Thyroid gland (tissue), 4 donors: ENCODE measurements around the gene KIF21A.

Source experiments
- CTCF ChIP-seq, 6 experiments: fragments of 200-600 bp in 3 of 6; fragments of 450-650 bp in 3 of 6; sonication (generic) in 3 of 6; IDR thresholded peaks; one replicate each; pipeline ENCODE4 v1.5.1; 2016 to 2019; ENCODE audit warnings: antibody characterized with exemption in 6 of 6, mild to moderate bottlenecking in 2 of 6, inconsistent platforms in 1 of 6, moderate library complexity in 1 of 6
- POLR2A ChIP-seq, 2 donors: fragments of 450-650 bp; IDR thresholded peaks; one replicate each; pipeline ENCODE4 v1.6.1; 2017; ENCODE audit warnings: antibody characterized with exemption in 2 of 2, mild to moderate bottlenecking in 2 of 2, moderate library complexity in 1 of 2

GRCh38 chr12:39364196-39364595 is 78.7 kb downstream of the KIF21A start:
- TF ChIP-seq CTCF (IDR thresholded peaks at IDR 0.05) (no peak), POLR2A (IDR thresholded peaks at IDR 0.05) (no peak)
